Measurements from ENCODE around the gene TEKT1. TPM values are rescaled to one million over a fixed set of nuclear protein-coding genes. Genes with fewer than 3 reads are reported as not detected.

Gene TEKT1
- polyA plus RNA-seq, 1 experiment = not detected

DNA sequence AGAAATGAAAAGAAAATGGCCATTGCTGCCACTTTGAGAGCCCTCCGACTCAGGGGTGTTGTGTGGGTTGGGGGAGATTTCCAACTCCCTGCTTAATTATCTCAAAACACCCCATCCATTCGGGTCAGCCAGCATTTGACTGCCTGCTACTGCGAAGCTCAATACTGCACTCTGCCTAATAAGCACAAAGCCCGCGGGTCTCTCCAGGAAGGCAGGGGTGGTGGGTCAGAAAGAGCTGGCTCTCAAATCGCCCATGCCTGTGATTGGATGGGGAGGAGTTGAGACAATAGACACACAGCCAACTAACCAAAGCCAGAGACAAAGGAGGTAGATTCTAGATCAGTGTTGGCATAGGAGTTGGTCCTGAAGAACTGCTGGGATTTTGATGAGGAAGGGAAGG, 78.0 kb downstream of the TEKT1 start:
- peak overlapping the region; percentile 100 for H3K27ac ChIP-seq (ENCODE audit: low read depth, low read length)
- TF ChIP-seq, protein P1, sequence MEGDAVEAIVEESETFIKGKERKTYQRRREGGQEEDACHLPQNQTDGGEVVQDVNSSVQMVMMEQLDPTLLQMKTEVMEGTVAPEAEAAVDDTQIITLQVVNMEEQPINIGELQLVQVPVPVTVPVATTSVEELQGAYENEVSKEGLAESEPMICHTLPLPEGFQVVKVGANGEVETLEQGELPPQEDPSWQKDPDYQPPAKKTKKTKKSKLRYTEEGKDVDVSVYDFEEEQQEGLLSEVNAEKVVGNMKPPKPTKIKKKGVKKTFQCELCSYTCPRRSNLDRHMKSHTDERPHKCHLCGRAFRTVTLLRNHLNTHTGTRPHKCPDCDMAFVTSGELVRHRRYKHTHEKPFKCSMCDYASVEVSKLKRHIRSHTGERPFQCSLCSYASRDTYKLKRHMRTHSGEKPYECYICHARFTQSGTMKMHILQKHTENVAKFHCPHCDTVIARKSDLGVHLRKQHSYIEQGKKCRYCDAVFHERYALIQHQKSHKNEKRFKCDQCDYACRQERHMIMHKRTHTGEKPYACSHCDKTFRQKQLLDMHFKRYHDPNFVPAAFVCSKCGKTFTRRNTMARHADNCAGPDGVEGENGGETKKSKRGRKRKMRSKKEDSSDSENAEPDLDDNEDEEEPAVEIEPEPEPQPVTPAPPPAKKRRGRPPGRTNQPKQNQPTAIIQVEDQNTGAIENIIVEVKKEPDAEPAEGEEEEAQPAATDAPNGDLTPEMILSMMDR (IDR thresholded peaks at IDR 0.05; ENCODE audit: low read depth, low read length) = no peak
- no peak for DNase-seq (ENCODE audit: low read depth, low spot score)
- CTCF ChIA-PET = no interaction called here
- no peaks in the 10 kb centered on the region for H3K27me3 ChIP-seq (ENCODE audit: control insufficient read depth, insufficient read depth, low read length)
- POLR2A ChIA-PET = no interaction called here
- no peaks in the 10 kb centered on the region for H3K9me3 ChIP-seq (ENCODE audit: control insufficient read depth, insufficient read depth, low read length)
- no peak overlapping the region for H3K4me3 ChIP-seq (ENCODE audit: low read depth, low read length)

DNA sequence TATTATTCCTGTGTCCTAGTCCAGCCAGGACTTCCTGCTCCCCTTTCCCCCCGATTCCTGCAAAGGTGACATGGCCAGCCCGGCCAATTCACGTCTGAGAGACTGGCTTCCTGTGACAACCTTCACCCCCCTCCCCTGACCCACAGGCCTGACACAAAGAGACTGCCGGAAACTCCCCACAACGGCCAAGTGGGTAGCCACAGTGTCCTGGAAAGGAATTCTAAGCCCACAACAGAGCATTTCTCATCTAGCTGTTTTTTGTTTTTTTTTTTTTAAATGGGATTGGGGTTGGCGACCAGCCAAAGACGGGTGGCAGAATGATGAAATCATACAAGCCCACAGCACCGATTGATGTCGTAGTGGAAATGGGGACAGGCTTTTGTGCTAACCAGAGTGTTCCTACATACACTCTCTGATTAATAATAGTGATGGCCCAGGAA, 78.5 kb downstream of the TEKT1 start:
- peak overlapping the region; percentile 13 for H3K4me3 ChIP-seq (ENCODE audit: low read depth, low read length)
- peak overlapping the region; percentile 100 for H3K27ac ChIP-seq (ENCODE audit: low read depth, low read length)
- TF ChIP-seq, protein P1 (IDR thresholded peaks at IDR 0.05; ENCODE audit: low read depth, low read length) = no peak
- no peaks in the 10 kb centered on the region for H3K9me3 ChIP-seq (ENCODE audit: control insufficient read depth, insufficient read depth, low read length)
- ChIA-PET CTCF (interaction anchor here (1.9 kb wide), 1 partner anchor 158 kb away, joined by 7 read pairs; no protein-coding TSS in a partner anchor), POLR2A (no interaction called here)
- no peaks in the 10 kb centered on the region for H3K27me3 ChIP-seq (ENCODE audit: control insufficient read depth, insufficient read depth, low read length)
- peak; percentile 20 for DNase-seq (ENCODE audit: low read depth, low spot score)

DNA sequence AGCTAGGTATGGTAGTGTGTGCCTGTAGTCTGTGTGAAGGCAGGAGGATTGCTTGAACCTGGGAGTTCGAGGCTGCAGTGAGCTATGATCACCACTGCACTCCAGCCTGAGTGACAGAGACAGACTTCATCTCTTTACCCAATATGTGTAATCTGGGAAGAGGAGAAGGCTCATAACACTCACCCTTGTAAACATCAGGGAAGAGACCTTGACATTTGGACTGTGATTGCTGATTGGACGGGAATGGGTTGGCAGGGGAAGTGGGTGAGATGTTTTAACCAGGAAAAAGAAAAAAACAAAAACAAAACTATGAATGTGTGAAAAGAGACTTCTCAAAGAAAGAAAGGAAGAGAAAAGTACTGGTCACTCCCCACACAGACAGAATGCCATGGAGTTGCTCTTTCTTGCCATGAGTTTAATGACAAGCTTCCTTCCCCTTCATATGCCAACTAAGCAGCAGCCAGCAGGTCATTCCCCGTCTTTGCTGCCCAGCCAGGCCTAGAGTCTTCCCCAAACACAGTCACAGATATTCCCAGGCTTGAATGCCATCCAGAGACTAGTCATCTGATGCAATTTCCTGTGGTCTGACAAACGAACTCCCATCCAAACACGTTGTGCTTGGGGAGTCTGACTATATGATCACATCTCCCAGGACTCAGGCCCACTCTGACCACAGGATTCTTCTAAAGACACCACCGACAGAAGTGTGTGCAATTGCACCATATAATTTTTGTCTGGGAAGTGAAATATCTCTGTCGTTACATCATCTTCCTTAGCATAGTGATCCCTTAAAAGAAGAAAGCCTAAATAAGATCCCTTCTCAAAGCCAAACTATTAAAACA, 79.2 kb downstream of the TEKT1 start:
- H3K4me3 ChIP-seq (ENCODE audit: low read depth, low read length) = no peak overlapping the region
- H3K27ac ChIP-seq (ENCODE audit: low read depth, low read length) = peak overlapping the region; percentile 100
- H3K9me3 ChIP-seq (ENCODE audit: control insufficient read depth, insufficient read depth, low read length) = no peaks in the 10 kb centered on the region
- CTCF ChIA-PET = interaction anchor here (1.0 to 1.9 kb wide), 2 partner anchors 159 to 162 kb away, joined by 3 to 7 read pairs; no protein-coding TSS in a partner anchor
- POLR2A ChIA-PET = interaction anchor here (0.6 kb wide), 1 partner anchor 85 kb away, joined by 4 read pairs; no protein-coding TSS in a partner anchor
- TF ChIP-seq, protein P1 (IDR thresholded peaks at IDR 0.05; ENCODE audit: low read depth, low read length) = no peak
- no peaks in the 10 kb centered on the region for H3K27me3 ChIP-seq (ENCODE audit: control insufficient read depth, insufficient read depth, low read length)
- DNase-seq (ENCODE audit: low read depth, low spot score) = peak; percentile 98

DNA sequence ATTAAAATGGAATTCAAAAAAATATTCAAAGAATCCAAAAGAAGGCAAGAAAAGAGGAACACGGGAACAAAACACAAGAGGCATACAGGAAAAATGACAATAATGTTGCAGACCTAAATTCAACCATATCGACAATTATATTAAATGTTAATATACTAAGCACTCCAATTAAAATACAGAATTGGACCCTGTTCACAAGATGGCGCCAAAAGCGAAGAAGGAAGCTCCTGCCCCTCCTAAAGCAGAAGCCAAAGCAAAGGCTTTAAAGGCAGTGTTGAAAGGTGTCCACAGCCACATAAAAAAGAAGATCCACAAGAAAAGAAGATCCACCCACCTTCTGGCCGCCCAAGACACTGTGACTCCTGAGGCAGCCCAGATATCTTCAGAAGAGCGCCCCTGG, 82.0 kb downstream of the TEKT1 start:
- ChIA-PET POLR2A (no interaction called here), CTCF (interaction anchor here (0.6 to 2.0 kb wide), 5 partner anchors 38 to 272 kb away, joined by 3 to 6 read pairs (median 6); no protein-coding TSS in a partner anchor)
- no peak for DNase-seq (ENCODE audit: low read depth, low spot score)
- no peak overlapping the region for H3K4me3 ChIP-seq (ENCODE audit: low read depth, low read length)
- H3K27ac ChIP-seq (ENCODE audit: low read depth, low read length) = no peak overlapping the region
- H3K9me3 ChIP-seq (ENCODE audit: control insufficient read depth, insufficient read depth, low read length) = no peaks in the 10 kb centered on the region
- TF ChIP-seq, protein P1 (IDR thresholded peaks at IDR 0.05; ENCODE audit: low read depth, low read length) = peak; percentile 17; the same call in 1 of the 2 replicates
- no peaks in the 10 kb centered on the region for H3K27me3 ChIP-seq (ENCODE audit: control insufficient read depth, insufficient read depth, low read length)

DNA sequence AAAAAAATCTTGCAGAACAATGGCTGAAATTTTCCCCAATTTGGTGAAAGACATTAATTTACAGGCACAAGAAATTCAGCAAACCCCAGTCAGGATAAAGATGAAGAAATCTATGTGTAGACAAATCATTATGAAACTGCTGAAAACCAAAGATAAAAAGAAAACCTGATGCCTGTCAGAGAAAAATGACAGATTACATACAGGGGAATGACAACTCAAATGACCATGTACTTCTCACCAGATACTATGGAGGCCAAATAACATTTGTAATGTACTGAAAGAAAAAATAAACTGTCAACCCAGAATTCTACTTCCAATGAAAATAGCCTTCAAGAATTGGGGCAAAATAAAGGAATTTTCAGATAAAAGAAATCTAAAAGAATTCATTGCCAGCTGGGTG, 82.9 kb downstream of the TEKT1 start:
- DNase-seq (ENCODE audit: low read depth, low spot score) = no peak
- TF ChIP-seq, protein P1 (IDR thresholded peaks at IDR 0.05; ENCODE audit: low read depth, low read length) = no peak
- no peak overlapping the region for H3K27ac ChIP-seq (ENCODE audit: low read depth, low read length)
- no peaks in the 10 kb centered on the region for H3K27me3 ChIP-seq (ENCODE audit: control insufficient read depth, insufficient read depth, low read length)
- ChIA-PET CTCF (interaction anchor here (2.0 kb wide), 1 partner anchor 95 kb away, joined by 6 read pairs; no protein-coding TSS in a partner anchor), POLR2A (no interaction called here)
- no peaks in the 10 kb centered on the region for H3K9me3 ChIP-seq (ENCODE audit: control insufficient read depth, insufficient read depth, low read length)
- no peak overlapping the region for H3K4me3 ChIP-seq (ENCODE audit: low read depth, low read length)

Measured in AG04450 (cell line).